SK-N-SH treated with all-trans-retinoic acid at 6 μM for 48 hours (cell line): ENCODE measurements around the gene C17orf50.

ENCODE experiments used
- ARNTL ChIP-seq: fragments of 450-650 bp; formaldehyde crosslinking; IDR thresholded peaks from 2 replicates; pipeline ENCODE4 v1.5.0; 2020; ENCODE audit warnings: low read depth, mild to moderate bottlenecking, moderate library complexity, borderline replicate concordance
- CREB5 ChIP-seq: fragments of 250-450 bp; sonication (Bioruptor Pico); IDR thresholded peaks from 2 replicates; pipeline ENCODE4 v1.5.1; 2020; ENCODE audit warnings: low read depth, mild to moderate bottlenecking, moderate library complexity
- CSDC2 ChIP-seq: fragments of 250-450 bp; sonication (Bioruptor Pico); IDR thresholded peaks from 2 replicates; pipeline ENCODE4 v1.5.0; 2020; ENCODE audit warnings: mild to moderate bottlenecking, moderate library complexity
- CSRNP3 ChIP-seq: fragments of 250-450 bp; sonication (Bioruptor Pico); IDR thresholded peaks from 2 replicates; pipeline ENCODE4 v1.5.1; 2021; ENCODE audit warnings: mild to moderate bottlenecking, moderate library complexity
- ESRRG ChIP-seq: fragments of 250-450 bp; sonication (Bioruptor Pico); IDR thresholded peaks from 2 replicates; pipeline ENCODE4 v1.6.1; 2021; ENCODE audit warnings: mild to moderate bottlenecking
- PATZ1 ChIP-seq: fragments of 250-450 bp; sonication (Bioruptor Pico); IDR thresholded peaks from 2 replicates; pipeline ENCODE4 v1.8.0; 2020; ENCODE audit warnings: mild to moderate bottlenecking, moderate library complexity, borderline replicate concordance
- POU6F1 ChIP-seq: fragments of 250-450 bp; sonication (Bioruptor Pico); IDR thresholded peaks from 2 replicates; pipeline ENCODE4 v1.8.0; 2021; ENCODE audit warnings: low read depth, mild to moderate bottlenecking, moderate library complexity, borderline replicate concordance
- TCF4 ChIP-seq: fragments of 250-450 bp; sonication (Bioruptor Pico); IDR thresholded peaks from 2 replicates; pipeline ENCODE4 v1.8.0; 2021; ENCODE audit warnings: mild to moderate bottlenecking, moderate library complexity, borderline replicate concordance
- TSHZ2 ChIP-seq: fragments of 250-450 bp; sonication (Bioruptor Pico); IDR thresholded peaks from 2 replicates; pipeline ENCODE4 v1.5.0; 2020; ENCODE audit warnings: mild to moderate bottlenecking, moderate library complexity
- ZFP3 ChIP-seq: fragments of 250-450 bp; sonication (Bioruptor Pico); IDR thresholded peaks from 2 replicates; pipeline ENCODE4 v1.5.0; 2020; ENCODE audit warnings: mild to moderate bottlenecking, moderate library complexity
- ZFP30 ChIP-seq: fragments of 450-650 bp; formaldehyde crosslinking; IDR thresholded peaks from 2 replicates; pipeline ENCODE4 v1.5.0; 2022; ENCODE audit warnings: mild to moderate bottlenecking, moderate library complexity
- ZNF565 ChIP-seq: fragments of 450-650 bp; formaldehyde crosslinking; conservative IDR thresholded peaks from 2 replicates; pipeline ENCODE4 v1.5.0; 2020; ENCODE audit warnings: low read depth, mild to moderate bottlenecking, moderate library complexity
- ZNF8 ChIP-seq: fragments of 450-650 bp; formaldehyde crosslinking; IDR thresholded peaks from 2 replicates; pipeline ENCODE4 v1.5.0; 2020; ENCODE audit warnings: mild to moderate bottlenecking, moderate library complexity

GRCh38 chr17:35717475-35717874 is 43.2 kb upstream of the C17orf50 start:
- no peak for TF ChIP-seq PATZ1 (CRISPR knock-in tag)
- no peak for TF ChIP-seq CSRNP3 (CRISPR knock-in tag)
- no peak for TF ChIP-seq POU6F1
- peak; percentile 69 for TF ChIP-seq TSHZ2 (CRISPR knock-in tag)
- no peak for TF ChIP-seq CREB5 (CRISPR knock-in tag)
- no peak for TF ChIP-seq CSDC2 (CRISPR knock-in tag)
- no peak for TF ChIP-seq ARNTL
- no peak for TF ChIP-seq ZNF565 (CRISPR knock-in tag)
- TF ChIP-seq ZFP3 (CRISPR knock-in tag), result no peak
- no peak for TF ChIP-seq ESRRG (CRISPR knock-in tag)
- TF ChIP-seq TCF4, result peak; percentile 50; the same call in 1 of the 2 replicates
- TF ChIP-seq ZNF8 (CRISPR knock-in tag), result no peak
- no peak for TF ChIP-seq ZFP30 (CRISPR knock-in tag)
